Measurements from ENCODE around the gene SHISAL2A.
"Not testable (repeated sequence)": the region's sequence is repeated elsewhere in the genome, so short reads cannot be mapped to it uniquely, and the experiment has no call there.

The SHISAL2A gene

DNA sequence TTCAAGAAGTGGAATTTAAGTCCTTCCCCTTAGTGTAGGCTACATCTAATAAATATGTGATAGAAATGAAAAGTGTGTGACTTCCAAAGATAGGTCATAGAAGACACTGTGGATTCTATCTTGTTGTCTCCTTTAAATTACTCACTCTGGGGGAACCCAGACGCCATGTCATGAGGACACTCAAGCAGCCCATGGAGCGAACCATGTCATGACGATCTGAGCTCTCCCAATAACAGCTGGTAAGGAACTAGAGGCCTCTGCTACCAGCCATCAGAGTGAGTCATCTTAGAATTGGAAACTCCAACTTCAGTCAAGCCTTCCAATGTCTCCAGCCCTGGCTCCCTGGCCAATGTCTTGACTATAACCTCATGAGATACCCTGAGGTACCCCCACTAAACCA, 58.9 kb downstream of the SHISAL2A start:
- DNase-seq, result no peak

DNA sequence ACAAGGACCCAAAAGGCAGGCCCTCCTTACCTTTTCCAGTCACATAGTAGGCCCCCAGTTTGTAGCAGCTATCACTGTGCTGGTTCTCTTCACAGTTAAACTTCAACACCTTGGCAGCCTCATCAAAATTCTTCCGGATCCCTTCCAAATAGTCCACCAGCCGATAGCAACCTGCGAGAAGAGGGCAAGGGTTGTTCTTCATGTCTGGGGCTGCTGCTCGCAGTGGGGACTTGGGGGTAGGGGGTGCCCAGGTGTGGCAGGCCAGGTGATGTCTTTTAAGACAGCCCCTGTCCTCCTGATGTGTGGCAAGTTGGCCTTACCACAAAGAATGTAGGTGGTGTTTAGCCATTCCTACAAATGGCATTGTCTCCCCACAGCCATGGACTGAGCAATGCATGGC, 59.7 kb downstream of the SHISAL2A start:
- no peak for DNase-seq

DNA sequence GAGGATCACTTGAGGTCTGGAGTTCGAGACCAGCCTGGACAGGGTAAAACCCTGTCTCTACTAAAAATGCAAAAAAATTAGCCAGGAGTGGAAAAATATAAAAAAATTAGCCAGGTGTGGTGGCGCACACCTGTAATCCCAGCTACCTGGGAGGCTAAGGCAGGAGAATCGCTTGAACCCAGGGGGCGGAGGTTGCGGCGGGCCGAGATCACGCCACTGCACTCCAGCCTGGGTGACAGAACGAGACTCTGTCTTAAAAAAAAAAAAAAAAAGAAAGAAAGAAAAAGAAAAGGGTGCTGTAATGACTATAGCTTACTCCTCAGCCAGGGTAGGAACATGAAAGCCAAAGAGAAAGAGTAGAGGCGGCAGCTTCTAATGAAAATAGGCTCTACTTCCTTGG, 60.4 kb downstream of the SHISAL2A start:
- not testable (repeated sequence) for DNase-seq

DNA sequence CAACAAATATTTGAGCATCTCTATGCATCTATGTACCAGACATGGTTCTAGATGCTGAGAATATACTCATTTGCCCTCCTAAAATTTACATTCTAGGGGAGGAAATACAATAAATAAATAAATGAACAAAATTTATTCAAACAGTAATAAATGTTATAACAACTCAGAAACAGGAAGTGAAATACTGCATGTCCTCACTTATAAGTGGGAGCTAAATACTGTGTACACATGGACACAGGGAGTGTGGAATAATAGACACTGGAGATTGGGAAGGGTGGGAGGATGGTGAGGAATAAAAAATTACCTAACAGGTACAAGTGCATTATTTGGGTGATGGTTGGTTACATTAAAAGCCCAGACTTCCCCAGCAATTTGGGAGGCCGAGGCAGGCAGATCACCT, 60.9 kb downstream of the SHISAL2A start:
- no peak for DNase-seq

DNA sequence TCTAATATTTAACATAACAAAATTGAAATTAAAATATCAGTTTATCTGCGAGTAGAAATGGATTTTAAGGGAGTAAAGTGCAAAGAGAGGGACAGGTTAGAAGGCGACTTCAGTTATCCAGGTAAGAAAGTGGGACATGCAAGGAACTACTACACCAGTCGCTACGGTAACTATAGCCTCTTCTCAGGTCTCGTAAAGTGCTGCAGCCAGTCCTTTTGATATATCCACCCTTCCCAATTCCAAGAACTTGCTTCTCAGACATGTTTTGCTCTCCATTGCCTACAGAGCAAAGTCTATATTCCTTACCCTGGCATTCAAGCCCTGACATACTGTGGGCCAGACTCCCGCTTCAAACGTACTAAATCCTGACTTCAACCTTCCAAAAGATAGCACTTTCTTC, 62.7 kb downstream of the SHISAL2A start:
- DNase-seq, result no peak

DNA sequence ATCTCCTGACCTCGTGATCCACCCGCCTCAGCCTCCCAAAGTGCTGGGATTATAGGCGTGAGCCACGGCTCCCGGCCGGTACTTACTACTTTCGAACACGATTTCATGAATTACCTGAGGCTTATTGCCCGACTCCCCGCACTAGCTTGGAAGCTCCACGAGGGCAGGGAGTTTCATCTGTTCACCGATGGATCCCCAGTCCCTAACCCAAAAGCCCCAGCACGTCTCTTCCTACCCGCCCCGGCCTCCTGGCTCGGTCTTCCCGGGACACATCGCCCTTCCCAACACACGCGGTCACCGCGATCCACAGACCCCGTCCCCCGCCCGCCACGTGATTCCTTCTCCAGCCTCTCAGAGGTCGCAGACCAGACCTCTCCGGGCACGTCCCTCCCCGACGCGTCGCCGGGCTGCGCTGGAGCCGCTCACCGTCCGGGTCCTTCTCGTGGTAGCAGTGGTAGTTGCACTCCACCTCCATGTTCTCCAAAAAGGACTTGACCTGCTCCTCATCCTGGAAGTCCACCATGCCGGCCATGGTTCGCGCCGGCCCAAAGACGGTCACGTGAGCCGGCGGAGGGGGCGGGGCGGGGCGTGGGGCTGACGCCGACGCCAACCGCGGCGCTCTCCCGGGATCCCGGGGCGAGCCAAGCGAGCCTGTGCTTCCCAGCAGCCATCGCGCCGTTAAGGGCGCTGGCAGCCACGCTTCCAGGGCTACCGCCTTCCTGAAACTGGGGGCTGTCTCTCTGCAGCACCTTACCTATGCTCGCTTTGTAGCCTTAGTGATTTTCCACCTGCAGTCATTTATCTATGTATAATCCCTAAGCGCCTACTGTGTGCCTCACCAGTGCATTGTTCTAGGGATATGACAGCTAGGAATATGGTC, 65.1 kb downstream of the SHISAL2A start, which contains the start of gene COA7:
TSS of gene COA7 (minus strand) at position 553 of the 880 bp plus-strand sequence. CDS start at position 532, 21 bp downstream.
- DNase-seq, result peak; percentile 95

DNA sequence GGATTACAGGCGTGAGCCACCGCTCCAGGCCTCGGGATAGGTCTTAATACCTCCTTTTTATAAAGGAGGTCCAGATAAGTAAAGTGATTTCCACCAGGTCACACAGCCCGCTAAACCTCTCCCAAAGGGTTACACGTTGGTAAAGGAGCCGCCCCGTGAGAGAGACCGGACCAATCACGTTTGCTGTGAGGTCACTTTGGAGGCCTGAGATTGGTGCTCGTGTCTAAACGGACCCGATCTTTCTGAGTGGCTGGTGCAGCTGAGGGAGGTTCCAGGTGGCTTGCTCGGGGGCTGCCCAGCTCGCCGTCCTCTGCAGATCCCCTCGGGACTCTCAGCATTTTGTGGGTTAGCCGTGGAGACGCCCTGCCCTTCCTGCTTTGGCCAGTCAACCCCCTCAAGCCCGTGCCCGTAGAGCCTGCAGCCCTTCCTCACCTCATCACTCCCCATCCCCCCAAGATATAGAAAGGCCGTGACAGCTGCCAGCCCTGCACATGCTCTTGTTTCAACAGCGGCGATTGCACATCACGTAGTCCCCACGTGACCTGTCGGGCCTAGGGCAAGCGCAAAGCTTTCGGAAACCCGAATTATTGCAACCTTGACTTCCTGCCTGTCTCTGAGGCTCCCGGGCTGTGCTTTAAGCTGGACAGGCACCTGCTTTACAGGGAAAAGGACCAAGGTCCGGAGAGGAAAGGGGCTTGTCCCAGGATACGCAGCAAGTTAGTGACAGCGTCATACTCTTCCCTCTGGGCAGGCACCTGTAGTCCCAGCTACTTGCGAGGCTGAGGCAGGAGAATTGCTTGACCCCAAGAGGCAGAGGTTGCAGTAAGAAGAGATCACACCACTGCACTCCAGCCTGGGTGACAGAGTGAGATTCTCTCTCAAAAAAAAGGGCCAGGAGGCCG, 70.2 kb downstream of the SHISAL2A start:
- DNase-seq, result peak; percentile 96

DNA sequence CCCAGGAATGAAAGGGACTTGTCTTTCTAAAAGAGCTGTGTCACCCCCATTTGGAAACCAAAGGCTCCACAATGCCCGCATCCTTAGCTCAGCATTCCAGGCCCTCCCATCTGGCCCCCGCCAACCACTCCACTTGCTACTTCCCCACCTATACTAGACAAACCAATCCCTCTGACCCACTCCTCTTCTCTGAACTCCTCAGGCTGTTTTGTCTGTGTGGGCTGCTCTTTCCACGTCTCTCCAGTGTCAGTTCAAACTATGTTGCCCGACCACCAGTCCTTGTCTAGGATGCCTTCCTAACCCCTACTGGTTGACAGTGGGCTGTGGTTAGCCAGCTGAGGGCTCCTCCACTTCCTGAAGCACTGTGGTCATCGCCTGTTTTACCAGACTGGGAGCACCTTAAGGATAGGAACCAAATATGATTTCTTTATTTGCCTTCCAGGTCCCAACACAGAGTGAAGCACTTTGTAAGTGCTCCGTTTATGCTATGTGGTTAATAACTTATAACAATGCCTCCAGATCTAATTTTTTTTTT, 73.2 kb downstream of the SHISAL2A start:
- no peak for DNase-seq

Data from eye (tissue), 1 donor.